ENCODE results near the gene TMEM132D.

Gene TMEM132D

GRCh38 chr12:129532707-129533499, 370.9 kb downstream of the TMEM132D start:
- Histone ChIP-seq H4K20me1 (ENCODE audit: low read depth, low read length) (no peaks in the 10 kb centered on the region), H3K4me2 (ENCODE audit: low read depth, low read length, poor library complexity, severe bottlenecking) (no peak overlapping the region), H3K36me3 (ENCODE audit: low read length) (no peaks in the 10 kb centered on the region), H3K27me3 (ENCODE audit: low read length) (no peaks in the 10 kb centered on the region), H3K9ac (ENCODE audit: low read length) (no peak overlapping the region), H3F3A (ENCODE audit: insufficient read depth) (no peaks in the 10 kb centered on the region), H3K27ac (ENCODE audit: low read depth, low read length) (no peak overlapping the region), H2AFZ (ENCODE audit: low read depth, low read length, severe bottlenecking) (no peak overlapping the region), H3K9me2 (replicated peaks; ENCODE audit: insufficient read depth, low read length) (no peaks in the 10 kb centered on the region), H3K4me3 (ENCODE audit: insufficient read depth, low read length, poor library complexity, severe bottlenecking) (no peak overlapping the region), H3K9me3 (ENCODE audit: insufficient read depth, low read length) (no peaks in the 10 kb centered on the region), H3K79me2 (ENCODE audit: insufficient read depth, low read length) (no peaks in the 10 kb centered on the region)
- TF ChIP-seq CTCF (IDR thresholded peaks at IDR 0.05; ENCODE audit: insufficient read depth, low read length, poor library complexity, severe bottlenecking) (no peak), EZH2phosphoT487 (conservative IDR thresholded peaks at IDR 0.05; ENCODE audit: low read length) (no peak)

GRCh38 chr12:129532082-129532481, 371.7 kb downstream of the TMEM132D start:
- no peak overlapping the region for H3K4me3 ChIP-seq (ENCODE audit: insufficient read depth, low read length, poor library complexity, severe bottlenecking)
- H4K20me1 ChIP-seq (ENCODE audit: low read depth, low read length): no peaks in the 10 kb centered on the region
- no peak for TF ChIP-seq EZH2phosphoT487 (conservative IDR thresholded peaks at IDR 0.05; ENCODE audit: low read length)
- TF ChIP-seq CTCF (IDR thresholded peaks at IDR 0.05; ENCODE audit: insufficient read depth, low read length, poor library complexity, severe bottlenecking): no peak
- no peaks in the 10 kb centered on the region for H3K79me2 ChIP-seq (ENCODE audit: insufficient read depth, low read length)
- H3K27ac ChIP-seq (ENCODE audit: low read depth, low read length): no peak overlapping the region
- H3K36me3 ChIP-seq (ENCODE audit: low read length): no peaks in the 10 kb centered on the region
- no peaks in the 10 kb centered on the region for H3K9me2 ChIP-seq (replicated peaks; ENCODE audit: insufficient read depth, low read length)
- H2AFZ ChIP-seq (ENCODE audit: low read depth, low read length, severe bottlenecking): no peak overlapping the region
- no peaks in the 10 kb centered on the region for H3K27me3 ChIP-seq (ENCODE audit: low read length)
- H3K9ac ChIP-seq (ENCODE audit: low read length): no peak overlapping the region
- no peak overlapping the region for H3K4me2 ChIP-seq (ENCODE audit: low read depth, low read length, poor library complexity, severe bottlenecking)
- H3F3A ChIP-seq (ENCODE audit: insufficient read depth): no peaks in the 10 kb centered on the region
- H3K9me3 ChIP-seq (ENCODE audit: insufficient read depth, low read length): no peaks in the 10 kb centered on the region

- Histone ChIP-seq H3K4me2 (ENCODE audit: low read depth, low read length, poor library complexity, severe bottlenecking) (no peak overlapping the region), H3K79me2 (ENCODE audit: insufficient read depth, low read length) (no peaks in the 10 kb centered on the region), H4K20me1 (ENCODE audit: low read depth, low read length) (no peaks in the 10 kb centered on the region), H3K27ac (ENCODE audit: low read depth, low read length) (no peak overlapping the region), H2AFZ (ENCODE audit: low read depth, low read length, severe bottlenecking) (no peak overlapping the region), H3K9me2 (replicated peaks; ENCODE audit: insufficient read depth, low read length) (no peaks in the 10 kb centered on the region), H3K9ac (ENCODE audit: low read length) (no peak overlapping the region), H3K36me3 (ENCODE audit: low read length) (no peaks in the 10 kb centered on the region), H3K4me3 (ENCODE audit: insufficient read depth, low read length, poor library complexity, severe bottlenecking) (no peak overlapping the region), H3F3A (ENCODE audit: insufficient read depth) (no peaks in the 10 kb centered on the region), H3K27me3 (ENCODE audit: low read length) (no peaks in the 10 kb centered on the region), H3K9me3 (ENCODE audit: insufficient read depth, low read length) (no peaks in the 10 kb centered on the region)
- no peak for TF ChIP-seq CTCF (IDR thresholded peaks at IDR 0.05; ENCODE audit: insufficient read depth, low read length, poor library complexity, severe bottlenecking)
- no peak for TF ChIP-seq EZH2phosphoT487 (conservative IDR thresholded peaks at IDR 0.05; ENCODE audit: low read length)
These were observed 372.8 kb downstream of the TMEM132D start for GRCh38 chr12:129530984-129531383.

All from SU-DHL-6 (cell line).